Motor neuron (in vitro differentiated cells): ENCODE measurements around the gene WDR31. TPM values are rescaled to one million over a fixed set of nuclear protein-coding genes. Genes with fewer than 3 reads are reported as not detected.

ENCODE experiments used
- ATAC-seq, 8 experiments: fragments of 200-7000 bp; cut with Tn5 transposase; replicated peaks in 6 of 8; 2 replicates each; pipeline ENCODE4 v1.8.0; 2021; ENCODE audit warnings: mild to moderate bottlenecking in 8 of 8, moderate library complexity in 8 of 8
- H3K27ac ChIP-seq, 2 donors: fragments of 250-450 bp; sonication (Bioruptor Pico); 2 replicates each; pipeline ENCODE4 v1.9.0; 2021; ENCODE audit warnings: antibody characterized with exemption in 2 of 2, mild to moderate bottlenecking in 2 of 2, moderate library complexity in 1 of 2
- H3K4me1 ChIP-seq, 2 donors: fragments of 250-450 bp; sonication (Bioruptor Pico); replicated peaks in 1 of 2; 2 replicates each; pipeline ENCODE4 v1.6.1; 2021; ENCODE audit warnings: antibody characterized with exemption in 2 of 2, mild to moderate bottlenecking in 2 of 2, moderate library complexity in 1 of 2
- H3K4me3 ChIP-seq, 5 donors: fragments of 250-450 bp; sonication (Bioruptor Pico); 2 replicates each; pipeline ENCODE4 v1.9.0; 2021; ENCODE audit warnings: antibody characterized with exemption in 5 of 5, mild to moderate bottlenecking in 5 of 5, moderate library complexity in 4 of 5
- WGBS, 10 experiments: fragments of 450-650 bp; shearing (Covaris generic); methylation state at CpG; one replicate each; pipeline ENCODE4 v1.0.0; 2022; 5-methylcytosine and 5-hydroxymethylcytosine counted together
- in situ Hi-C, 9 experiments: fragments of 400-800 bp; cut with MboI; loops; one replicate each; pipeline ENCODE4 v1.15.0; 2021; ENCODE audit warnings: low sequenced_read_pairs in 9 of 9, low pct_unique_long_range_greater_than_20kb in 2 of 9; ENCODE audit not compliant: unreplicated experiment in 9 of 9
- total RNA-seq, 8 experiments: library from RNA; unstranded; fragments of 300-600 nt; gene quantifications; 2 replicates each; pipeline versions ENCODE4 v1.2.3 to v1.2.4, GENCODE V29; 2022

WDR31 gene
- total RNA-seq, 8 experiments from 2014 or later = 0.76 to 5.8 (median 3.3) TPM

DNA sequence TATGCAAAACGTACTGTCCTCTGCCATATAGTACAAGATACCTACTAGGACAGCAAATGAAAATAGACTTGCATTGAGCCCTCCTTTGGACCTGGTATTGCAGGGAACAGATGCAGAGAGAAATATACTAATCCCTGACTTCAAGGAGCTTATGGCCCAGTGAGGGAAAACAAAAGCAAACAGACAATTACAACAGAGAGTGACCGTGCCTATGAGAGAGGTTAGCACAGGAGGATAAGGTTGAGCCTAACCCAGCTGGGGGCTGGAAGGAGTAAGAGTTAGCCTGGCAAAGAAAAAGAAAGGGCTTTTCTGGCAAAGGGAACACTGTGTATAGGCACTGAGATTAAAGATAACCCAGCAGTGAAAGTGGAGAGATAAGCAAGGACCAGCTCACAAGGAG, 70.2 kb downstream of the WDR31 start:
- no peak overlapping the region for H3K27ac ChIP-seq
- WGBS, 10 experiments = 50 to 100% (median 83%) methylated on average over 1 to 2 of the region's 2 CpGs; no CpG with 5 or more reads in 1 of the 10 experiments
- peaks cover 4 to 7% of the 10 kb centered on the region in 2 donors for H3K4me1 ChIP-seq
- ATAC-seq = no peak
- H3K4me3 ChIP-seq = no peak overlapping the region
- in situ Hi-C loops = loop anchor here in 1 of 9 experiments (25.0 kb wide), 1 partner anchor 392 kb away; no protein-coding TSS in a partner anchor

DNA sequence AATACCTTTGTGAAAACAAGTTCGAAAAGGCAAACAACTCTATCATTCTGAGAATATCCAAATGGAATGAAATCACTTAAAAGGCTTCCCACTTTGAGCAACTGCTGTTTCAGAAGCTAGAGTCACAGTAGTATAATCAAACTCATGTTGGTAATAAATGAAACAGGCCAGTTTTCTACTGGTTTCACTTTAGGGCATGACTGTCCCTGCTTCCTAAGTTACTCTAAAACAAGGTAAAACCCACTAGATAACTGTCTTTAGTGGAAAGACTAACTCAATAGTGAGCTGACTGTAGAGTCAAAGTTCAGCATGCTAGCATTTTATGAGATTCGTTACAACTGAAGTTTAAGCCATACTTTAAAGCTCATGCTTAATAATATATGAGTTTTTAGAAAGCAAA, 70.7 kb downstream of the WDR31 start:
- no peak overlapping the region for H3K4me3 ChIP-seq
- ATAC-seq = no peak
- peaks cover 4 to 6% of the 10 kb centered on the region in 2 donors for H3K4me1 ChIP-seq
- 57 to 100% (median 100%) methylated on average over 1 to 2 of the region's 2 CpGs; no CpG with 5 or more reads in 2 of the 10 experiments for WGBS, 10 experiments
- in situ Hi-C loops = loop anchor here in 1 of 9 experiments (25.0 kb wide), 1 partner anchor 393 kb away; no protein-coding TSS in a partner anchor
- no peak overlapping the region for H3K27ac ChIP-seq

DNA sequence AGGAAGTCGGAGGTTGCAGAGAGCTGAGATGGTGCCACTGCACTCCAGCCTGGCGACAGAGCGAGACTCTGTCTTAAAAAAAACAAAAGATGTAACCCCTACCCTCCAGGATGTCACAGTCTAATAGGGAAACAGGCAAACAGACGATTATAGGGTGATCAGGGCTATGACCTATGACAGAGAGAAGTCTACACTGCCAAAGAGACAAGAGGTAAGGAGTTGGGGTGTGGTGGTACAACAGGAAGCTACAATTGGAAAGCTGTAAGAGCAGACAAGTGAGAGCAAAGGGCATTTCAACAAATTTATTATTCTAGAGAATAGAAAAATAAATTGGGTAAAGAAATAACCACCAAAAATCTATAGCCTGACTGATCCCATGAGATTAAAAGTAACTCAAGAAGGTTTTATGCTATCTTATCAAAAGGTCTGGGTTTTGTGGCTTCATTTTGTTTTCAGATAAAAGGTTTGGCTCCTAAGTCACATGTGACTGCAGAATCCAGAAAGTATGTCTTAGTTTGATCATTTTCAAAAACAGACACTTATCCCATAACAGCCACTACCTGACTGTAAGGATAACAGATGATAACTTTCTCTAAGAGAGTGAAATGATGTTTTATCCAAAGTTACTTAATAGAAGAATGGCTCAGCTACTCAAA, 72.0 kb downstream of the WDR31 start:
- 40 to 100% (median 95%) methylated on average over 1 to 4 of the region's 4 CpGs; no CpG with 5 or more reads in 3 of the 10 experiments for WGBS, 10 experiments
- no peak for ATAC-seq
- in situ Hi-C loops = loop anchor here in 1 of 9 experiments (25.0 kb wide), 1 partner anchor 394 kb away; no protein-coding TSS in a partner anchor
- H3K4me1 ChIP-seq = no peaks in the 10 kb centered on the region
- H3K4me3 ChIP-seq = no peak overlapping the region
- H3K27ac ChIP-seq = no peak overlapping the region

DNA sequence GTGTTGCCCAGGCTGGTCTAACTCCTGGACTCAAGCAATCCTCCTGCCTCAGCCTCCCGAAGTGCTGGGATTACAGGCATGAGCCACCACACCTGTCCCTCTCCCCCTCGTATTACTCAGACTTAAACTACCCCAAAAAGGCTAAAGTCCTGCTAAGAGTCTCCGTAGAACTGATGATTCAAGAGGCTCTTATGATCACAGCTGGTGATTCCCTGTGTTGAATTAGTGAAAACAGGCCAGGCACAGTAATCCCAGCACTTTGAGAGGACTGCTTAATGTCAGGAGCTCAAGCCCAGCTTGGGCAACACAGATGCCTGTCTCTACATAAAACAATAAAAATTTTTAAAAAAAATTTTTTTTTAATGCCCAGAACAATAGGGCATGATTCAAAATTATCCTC, 73.9 kb downstream of the WDR31 start:
- 61 to 100% (median 92%) methylated on average over 1 to 3 of the region's 3 CpGs; no CpG with 5 or more reads in 2 of the 10 experiments for WGBS, 10 experiments
- in situ Hi-C loops = loop anchor here in 1 of 9 experiments (25.0 kb wide), 1 partner anchor 396 kb away; no protein-coding TSS in a partner anchor
- no peaks in the 10 kb centered on the region for H3K4me1 ChIP-seq
- no peak for ATAC-seq
- H3K4me3 ChIP-seq = no peak overlapping the region
- no peak overlapping the region for H3K27ac ChIP-seq

Other genes starting within 250 kb of the WDR31 start
- gene SLC31A2, start 189.3 kb downstream of the WDR31 start, total RNA-seq = 10 to 100 TPM in 1 of 8 experiments, 1 to 10 TPM in 4, under 1 TPM in 3; 0.87 to 10.1 (median 1.7) TPM
- gene FKBP15, start 119.0 kb downstream of the WDR31 start, total RNA-seq = 10 to 100 TPM; 12.8 to 28.1 (median 19.7) TPM
- gene SLC31A1, start 118.7 kb downstream of the WDR31 start, total RNA-seq = 10 to 100 TPM; 10.9 to 25.5 (median 18.7) TPM
- gene CDC26, start 64.7 kb downstream of the WDR31 start, total RNA-seq = 10 to 100 TPM; 26.9 to 45.5 (median 30.9) TPM
- 10 to 100 TPM; 22.4 to 35.5 (median 27.6) TPM for gene PRPF4, start 64.6 kb downstream of the WDR31 start, total RNA-seq
- 1 to 10 TPM in 2 of 8 experiments, under 1 TPM in 5, not detected in 1; 0.14 to 1.6 (median 0.29) TPM for gene RNF183, start 36.9 kb downstream of the WDR31 start, total RNA-seq
- under 1 TPM in 6 of 8 experiments, not detected in 2; 0.05 to 0.43 (median 0.27) TPM for gene BSPRY, start 9.3 kb upstream of the WDR31 start, total RNA-seq
- 10 to 100 TPM in 3 of 8 experiments, 1 to 10 TPM in 5; 6.3 to 15.1 (median 9.0) TPM for gene HDHD3, start 36.7 kb upstream of the WDR31 start, total RNA-seq
- gene ALAD, start 61.0 kb upstream of the WDR31 start, total RNA-seq = 10 to 100 TPM; 10.2 to 21.9 (median 17.0) TPM
- 10 to 100 TPM; 42.0 to 66.7 (median 50.2) TPM for gene POLE3, start 70.4 kb upstream of the WDR31 start, total RNA-seq
- gene C9orf43, start 70.5 kb upstream of the WDR31 start, total RNA-seq = 1 to 10 TPM in 4 of 8 experiments, under 1 TPM in 4; 0.54 to 2.4 (median 1.1) TPM
- 10 to 100 TPM in 7 of 8 experiments, 1 to 10 TPM in 1; 5.7 to 82.3 (median 50.6) TPM for gene RGS3, start 123.5 kb upstream of the WDR31 start, total RNA-seq